Activated effector memory CD4-positive, alpha-beta T cell treated with anti-CD3 and anti-CD28 coated beads, Interleukin-2, amount 50 U/mL, for 16 hours (primary cell): Measurements from ENCODE around the gene ZCCHC10.
A peak's percentile ranks its signal among the peaks of the same experiment; 100 is the strongest.
"Not testable (repeated sequence)": the region's sequence is repeated elsewhere in the genome, so short reads cannot be mapped to it uniquely, and the experiment has no call there.

ENCODE experiments used
- DNase-seq: peaks from one replicate; pipeline ENCODE4 v3.0.0-alpha.2; 2020

ZCCHC10 gene

GRCh38 chr5:132971483-132972435 is 54.6 kb downstream of the ZCCHC10 start:
- DNase-seq: peak; percentile 9

GRCh38 chr5:132965120-132965519 is 61.2 kb downstream of the ZCCHC10 start:
- DNase-seq: no peak

GRCh38 chr5:132963171-132964104 is 62.9 kb downstream of the ZCCHC10 start, which contains the start of gene AFF4:
TSS of gene AFF4 (minus strand) at chr5:132963634. CDS start at chr5:132937189, 26,445 bp downstream.
- DNase-seq: peak; percentile 95

- no peak for DNase-seq
These were observed 63.8 kb downstream of the ZCCHC10 start for GRCh38 chr5:132962429-132963021.

- DNase-seq: no peak
These were observed 64.5 kb downstream of the ZCCHC10 start for GRCh38 chr5:132961887-132962286.

GRCh38 chr5:132961123-132961815 is 65.1 kb downstream of the ZCCHC10 start:
- DNase-seq: not testable (repeated sequence)

GRCh38 chr5:132956166-132956799 is 70.1 kb downstream of the ZCCHC10 start:
- DNase-seq: not testable (repeated sequence)

- DNase-seq: no peak
These were observed 72.6 kb downstream of the ZCCHC10 start for GRCh38 chr5:132953710-132954109.

- DNase-seq: no peak
These were observed 73.5 kb downstream of the ZCCHC10 start for GRCh38 chr5:132952829-132953228.

GRCh38 chr5:132951897-132952296 is 74.5 kb downstream of the ZCCHC10 start:
- no peak for DNase-seq

- no peak for DNase-seq
These were observed 77.2 kb downstream of the ZCCHC10 start for GRCh38 chr5:132949136-132949535.

- no peak for DNase-seq
These were observed 78.7 kb downstream of the ZCCHC10 start for GRCh38 chr5:132947671-132948070.
